ENCODE measurements around the gene HSF4. TPM values are rescaled to one million over a fixed set of nuclear protein-coding genes. Genes with fewer than 3 reads are reported as not detected.

Gene HSF4
- total and polyA plus RNA-seq, 12 donors: 9.1 to 199 (median 38.6) TPM

- Histone ChIP-seq H3K36me3 (no peaks in the 10 kb centered on the region), H3K27ac (no peak overlapping the region), H3K27me3 (peaks cover 0 to 3% (median 0%) of the 10 kb centered on the region in 7 donors), H3K4me1 (peaks cover 17 to 52% (median 41%) of the 10 kb centered on the region in 9 donors), H3K4me3 (no peak overlapping the region), H3K9me3 (no peaks in the 10 kb centered on the region)
- ATAC-seq (no peak), DNase-seq (no peak)
- WGBS, 2 donors: 45 to 57% methylated on average over 5 of the region's 5 CpGs
- intact Hi-C loops (cut with DNase I): loop anchor here in 6 of 10 donors (5.0 to 10.0 kb wide), 3 partner anchors 34 to 232 kb away; partner anchors contain the start of gene B3GNT9 (in 1 of the 6)
- no peak for TF ChIP-seq CTCF (IDR thresholded peaks at IDR 0.05)
These were observed 22.0 kb downstream of the HSF4 start for GRCh38 chr16:67186550-67186950.

GRCh38 chr16:67187175-67187890, 22.8 kb downstream of the HSF4 start:
- Histone ChIP-seq H3K27ac (no peak overlapping the region), H3K9me3 (no peaks in the 10 kb centered on the region), H3K4me3 (no peak overlapping the region), H3K36me3 (no peaks in the 10 kb centered on the region), H3K4me1 (peaks cover 18 to 52% (median 43%) of the 10 kb centered on the region in 9 donors), H3K27me3 (peaks cover 0 to 3% (median 0%) of the 10 kb centered on the region in 7 donors)
- TF ChIP-seq CTCF (IDR thresholded peaks at IDR 0.05): no peak
- WGBS, 2 donors: 87 to 90% methylated on average over 26 of the region's 26 CpGs
- no peak for DNase-seq
- intact Hi-C loops (cut with DNase I): loop anchor here in 6 of 10 donors (5.0 to 10.0 kb wide), 3 partner anchors 35 to 233 kb away; partner anchors contain the start of gene B3GNT9 (in 1 of the 6)
- no peak for ATAC-seq

- DNase-seq: no peak
- Histone ChIP-seq H3K27me3 (peaks cover 0 to 3% (median 0%) of the 10 kb centered on the region in 7 donors), H3K9me3 (no peaks in the 10 kb centered on the region), H3K27ac (no peak overlapping the region), H3K36me3 (peaks cover 0 to 4% (median 0%) of the 10 kb centered on the region in 9 donors), H3K4me1 (peaks cover 26 to 51% (median 43%) of the 10 kb centered on the region in 9 donors), H3K4me3 (no peak overlapping the region)
- intact Hi-C loops (cut with DNase I): loop anchor here in 6 of 10 donors (5.0 to 10.0 kb wide), 3 partner anchors 36 to 234 kb away; partner anchors contain the start of gene B3GNT9 (in 1 of the 6)
- TF ChIP-seq CTCF (IDR thresholded peaks at IDR 0.05): no peak
- no peak for ATAC-seq
- 71 to 88% methylated on average over 4 of the region's 4 CpGs for WGBS, 2 donors
These were observed 23.8 kb downstream of the HSF4 start for GRCh38 chr16:67188323-67188722.

- intact Hi-C loops (cut with DNase I): loop anchor here in 6 of 10 donors (5.0 to 10.0 kb wide), 3 partner anchors 36 to 234 kb away; partner anchors contain the start of gene B3GNT9 (in 1 of the 6)
- WGBS, 2 donors: 94% methylated on average over 15 of the region's 15 CpGs
These were observed 24.3 kb downstream of the HSF4 start for GRCh38 chr16:67188798-67189197.

More at GRCh38 chr16:67188798-67189197, 24.3 kb downstream of the HSF4 start:
- H3K4me1 ChIP-seq: peaks cover 28 to 55% (median 47%) of the 10 kb centered on the region in 9 donors
- H3K36me3 ChIP-seq: peaks cover 0 to 9% (median 1%) of the 10 kb centered on the region in 9 donors
- no peak for TF ChIP-seq CTCF (IDR thresholded peaks at IDR 0.05)
- H3K27ac ChIP-seq: no peak overlapping the region
- H3K9me3 ChIP-seq: no peaks in the 10 kb centered on the region
- no peak overlapping the region for H3K4me3 ChIP-seq
- no peak for DNase-seq
- ATAC-seq: no peak
- peaks cover 0 to 3% (median 0%) of the 10 kb centered on the region in 7 donors for H3K27me3 ChIP-seq
